ENCODE results near the gene CADPS. TPM values are rescaled to one million over a fixed set of nuclear protein-coding genes. Genes with fewer than 3 reads are reported as not detected.

CADPS gene
- polyA plus RNA-seq, 1 experiment: not detected

GRCh38 chr3:62587579-62588031 is 287.6 kb downstream of the CADPS start:
- peak; percentile 78 for DNase-seq (ENCODE audit: low read depth)
- no peak overlapping the region for H3K4me3 ChIP-seq (ENCODE audit: low read depth, low read length)
- TF ChIP-seq CTCF (IDR thresholded peaks at IDR 0.05; ENCODE audit: insufficient read depth, low read depth, low read length): no peak
- H3K36me3 ChIP-seq (ENCODE audit: control insufficient read depth, insufficient read depth, low read length): no peaks in the 10 kb centered on the region
- no peaks in the 10 kb centered on the region for H3K27me3 ChIP-seq (ENCODE audit: control insufficient read depth, insufficient read depth, low read length)
- POLR2A ChIA-PET: interaction anchor here (0.8 kb wide), 1 partner anchor 16 kb away, joined by 3 read pairs; no protein-coding TSS in a partner anchor
- CTCF ChIA-PET: interaction anchor here (0.7 to 1.6 kb wide), 4 partner anchors 10 to 79 kb away, joined by 3 to 5 read pairs (median 4); no protein-coding TSS in a partner anchor

GRCh38 chr3:62587169-62587568 is 288.0 kb downstream of the CADPS start:
- POLR2A ChIA-PET: interaction anchor here (0.8 kb wide), 1 partner anchor 17 kb away, joined by 3 read pairs; no protein-coding TSS in a partner anchor
- no peak for TF ChIP-seq CTCF (IDR thresholded peaks at IDR 0.05; ENCODE audit: insufficient read depth, low read depth, low read length)
- Histone ChIP-seq H3K36me3 (ENCODE audit: control insufficient read depth, insufficient read depth, low read length) (no peaks in the 10 kb centered on the region), H3K27me3 (ENCODE audit: control insufficient read depth, insufficient read depth, low read length) (no peaks in the 10 kb centered on the region), H3K4me3 (ENCODE audit: low read depth, low read length) (no peak overlapping the region)
- CTCF ChIA-PET: interaction anchor here (0.7 to 1.6 kb wide), 4 partner anchors 10 to 79 kb away, joined by 3 to 5 read pairs (median 4); no protein-coding TSS in a partner anchor
- no peak for DNase-seq (ENCODE audit: low read depth)

- no peak overlapping the region for H3K4me3 ChIP-seq (ENCODE audit: low read depth, low read length)
- CTCF ChIA-PET: interaction anchor here (1.4 kb wide), 1 partner anchor 16 kb away, joined by 4 read pairs; no protein-coding TSS in a partner anchor
- no peak for DNase-seq (ENCODE audit: low read depth)
- no peaks in the 10 kb centered on the region for H3K27me3 ChIP-seq (ENCODE audit: control insufficient read depth, insufficient read depth, low read length)
- no peaks in the 10 kb centered on the region for H3K36me3 ChIP-seq (ENCODE audit: control insufficient read depth, insufficient read depth, low read length)
- no peak for TF ChIP-seq CTCF (IDR thresholded peaks at IDR 0.05; ENCODE audit: insufficient read depth, low read depth, low read length)
- POLR2A ChIA-PET: no interaction called here
These were observed 288.9 kb downstream of the CADPS start for GRCh38 chr3:62586356-62586755.

- no peak for DNase-seq (ENCODE audit: low read depth)
- Histone ChIP-seq H3K4me3 (ENCODE audit: low read depth, low read length) (no peak overlapping the region), H3K36me3 (ENCODE audit: control insufficient read depth, insufficient read depth, low read length) (no peaks in the 10 kb centered on the region), H3K27me3 (ENCODE audit: control insufficient read depth, insufficient read depth, low read length) (no peaks in the 10 kb centered on the region)
- ChIA-PET POLR2A (no interaction called here), CTCF (no interaction called here)
- no peak for TF ChIP-seq CTCF (IDR thresholded peaks at IDR 0.05; ENCODE audit: insufficient read depth, low read depth, low read length)
These were observed 289.4 kb downstream of the CADPS start for GRCh38 chr3:62585861-62586260.

- H3K27me3 ChIP-seq (ENCODE audit: control insufficient read depth, insufficient read depth, low read length): no peaks in the 10 kb centered on the region
- no peaks in the 10 kb centered on the region for H3K36me3 ChIP-seq (ENCODE audit: control insufficient read depth, insufficient read depth, low read length)
- ChIA-PET POLR2A (no interaction called here), CTCF (no interaction called here)
- TF ChIP-seq CTCF (IDR thresholded peaks at IDR 0.05; ENCODE audit: insufficient read depth, low read depth, low read length): no peak
- no peak for DNase-seq (ENCODE audit: low read depth)
- H3K4me3 ChIP-seq (ENCODE audit: low read depth, low read length): no peak overlapping the region
These were observed 290.6 kb downstream of the CADPS start for GRCh38 chr3:62584636-62585035.
